Measurements from ENCODE around the gene TRIL.

GRCh38 chr7:28984217-28984616, 26.1 kb upstream of the TRIL start:
- no peak for TF ChIP-seq CTCF (IDR thresholded peaks at IDR 0.05)
- TF ChIP-seq POLR2A (IDR thresholded peaks at IDR 0.05) = no peak
- TF ChIP-seq EP300 (IDR thresholded peaks at IDR 0.05) = no peak
- no peak for TF ChIP-seq POLR2AphosphoS5 (IDR thresholded peaks at IDR 0.05)

Measured in stomach (tissue), 4 donors.